Transverse colon (tissue), 4 donors: ENCODE data around the gene DIS3L2. TPM values are rescaled to one million over a fixed set of nuclear protein-coding genes. Genes with fewer than 3 reads are reported as not detected.
"Not testable (repeated sequence)": the region's sequence is repeated elsewhere in the genome, so short reads cannot be mapped to it uniquely, and the experiment has no call there.

ENCODE experiments used
- DNase-seq: peaks from one replicate; pipeline ENCODE4 v3.0.0-alpha.2; 2019
- H3K27ac ChIP-seq, 4 donors: fragments of 200-600 bp; sonication (generic); 2 replicates each; pipeline ENCODE4 v1.5.1; 2016 to 2018; ENCODE audit warnings: inconsistent platforms in 4 of 4
- H3K27me3 ChIP-seq: fragments of 200-600 bp; sonication (generic); 2 replicates; pipeline ENCODE4 v1.5.1; 2017; ENCODE audit warnings: inconsistent platforms
- H3K36me3 ChIP-seq, 4 donors: fragments of 200-600 bp; sonication (generic); 2 replicates each; pipeline ENCODE4 v1.5.1; 2017 to 2019; ENCODE audit warnings: inconsistent platforms in 4 of 4
- H3K4me1 ChIP-seq, 4 donors: fragments of 200-600 bp; sonication (generic); 2 replicates each; pipeline ENCODE4 v1.5.1; 2017 to 2020; ENCODE audit warnings: inconsistent platforms in 4 of 4
- H3K4me3 ChIP-seq, 4 donors: fragments of 200-600 bp; sonication (generic); 1 replicate in 1 of 4; 2 replicates in 3 of 4; pipeline versions ENCODE4 v1.5.1 to v1.6.1; 2017 to 2019; ENCODE audit warnings: inconsistent platforms in 4 of 4
- H3K9me3 ChIP-seq, 2 donors: fragments of 200-600 bp; sonication (generic); 2 replicates each; pipeline ENCODE4 v1.5.1; 2017 to 2019; ENCODE audit warnings: inconsistent platforms in 2 of 2
- CTCF ChIP-seq, 5 experiments: fragments of 200-600 bp in 3 of 5; fragments of 450-650 bp in 2 of 5; sonication (generic) in 3 of 5; IDR thresholded peaks; 1 replicate in 2 of 5; 2 replicates in 3 of 5; pipeline ENCODE4 v1.5.1; 2016 to 2017; ENCODE audit warnings: antibody characterized with exemption in 5 of 5, inconsistent platforms in 3 of 5, mild to moderate bottlenecking in 2 of 5, moderate library complexity in 1 of 5
- EP300 ChIP-seq: sonication (generic); formaldehyde crosslinking; IDR thresholded peaks from one replicate; pipeline ENCODE4 v1.6.1; 2017; ENCODE audit warnings: antibody characterized with exemption, low read depth
- POLR2A ChIP-seq: fragments of 450-650 bp; IDR thresholded peaks from one replicate; pipeline ENCODE4 v1.6.1; 2016; ENCODE audit warnings: antibody characterized with exemption, mild to moderate bottlenecking, moderate library complexity
- POLR2AphosphoS5 ChIP-seq, 3 donors: sonication (generic); formaldehyde crosslinking; IDR thresholded peaks; one replicate each; pipeline ENCODE4 v1.6.1; 2016; ENCODE audit warnings: antibody characterized with exemption in 3 of 3
- WGBS, 2 donors: methylation state at CpG; one replicate each; pipeline ENCODE4 v1.1.5; 2018; ENCODE audit warnings: low coverage in 1 of 2; 5-methylcytosine and 5-hydroxymethylcytosine counted together
- in situ Hi-C, 4 donors: fragments of 200-750 bp; cut with MboI; loops; one replicate each; pipeline versions ENCODE4 v1.15.0 to v1.15.1; 2017; ENCODE audit warnings: low sequenced_read_pairs in 3 of 4, low pct_ligation_motif_present in 1 of 4, low pct_unique_long_range_greater_than_20kb in 1 of 4
- intact Hi-C: fragments of 100-400 bp; cut with DNase I; formaldehyde crosslinking; loops from one replicate; pipeline ENCODE4 v1.15.1; 2023; ENCODE audit warnings: low total_unique reads
- total RNA-seq, 4 donors: library from RNA; depleted of rRNA; stranded (reverse); fragments of >200 nt; gene quantifications; one replicate each; pipeline ENCODE4 v1.1.0, GENCODE V29; 2016

DIS3L2 gene
- total RNA-seq, 4 donors from 2014 or later = 24.7 to 99.9 (median 51.2) TPM

- intact Hi-C loops (no loop called here), in situ Hi-C loops (no loop called here)
- DNase-seq = no peak
- WGBS, 2 donors = 57 to 63% methylated on average over 5 to 18 of the region's 18 CpGs
- TF ChIP-seq CTCF (IDR thresholded peaks at IDR 0.05) (no peak), POLR2AphosphoS5 (IDR thresholded peaks at IDR 0.05) (no peak), POLR2A (no peak), EP300 (no peak)
- no peaks in the 10 kb centered on the region for H3K9me3 ChIP-seq
- H3K36me3 ChIP-seq = no peaks in the 10 kb centered on the region
- H3K27me3 ChIP-seq = peaks cover 63% of the 10 kb centered on the region
- no peak overlapping the region for H3K4me3 ChIP-seq
- H3K27ac ChIP-seq = no peak overlapping the region
- peaks cover 0 to 5% (median 0%) of the 10 kb centered on the region in 4 donors for H3K4me1 ChIP-seq
Observed at GRCh38 chr2:232382331-232383225, 421.1 kb downstream of the DIS3L2 start.

GRCh38 chr2:232384466-232384865, 423.0 kb downstream of the DIS3L2 start:
- DNase-seq = no peak
- H3K9me3 ChIP-seq = no peaks in the 10 kb centered on the region
- 86% methylated on average over 1 of the region's 1 CpG; no CpG with 5 or more reads in 1 of the 2 donors for WGBS, 2 donors
- peaks cover 82% of the 10 kb centered on the region for H3K27me3 ChIP-seq
- H3K4me3 ChIP-seq = no peak overlapping the region
- in situ Hi-C loops = no loop called here
- H3K36me3 ChIP-seq = no peaks in the 10 kb centered on the region
- H3K4me1 ChIP-seq = peaks cover 0 to 5% (median 0%) of the 10 kb centered on the region in 4 donors
- H3K27ac ChIP-seq = no peak overlapping the region
- intact Hi-C loops = no loop called here
- TF ChIP-seq POLR2AphosphoS5 (IDR thresholded peaks at IDR 0.05) (no peak), EP300 (no peak), CTCF (IDR thresholded peaks at IDR 0.05) (no peak), POLR2A (no peak)

GRCh38 chr2:232385058-232385457, 423.5 kb downstream of the DIS3L2 start:
- in situ Hi-C loops, H3K9me3 ChIP-seq: not testable (repeated sequence)

GRCh38 chr2:232385660-232386489, 424.4 kb downstream of the DIS3L2 start:
- in situ Hi-C loops = no loop called here
- Histone ChIP-seq H3K36me3 (no peaks in the 10 kb centered on the region), H3K9me3 (no peaks in the 10 kb centered on the region), H3K27ac (no peak overlapping the region), H3K27me3 (peaks cover 96% of the 10 kb centered on the region), H3K4me3 (no peak overlapping the region), H3K4me1 (peaks cover 0 to 5% (median 0%) of the 10 kb centered on the region in 4 donors)
- 13 to 20% methylated on average over 6 to 24 of the region's 24 CpGs for WGBS, 2 donors
- TF ChIP-seq CTCF (IDR thresholded peaks at IDR 0.05) = no peak
- TF ChIP-seq POLR2A = no peak
- no peak for TF ChIP-seq POLR2AphosphoS5 (IDR thresholded peaks at IDR 0.05)
- no peak for TF ChIP-seq EP300
- intact Hi-C loops = no loop called here
- no peak for DNase-seq

More at GRCh38 chr2:232385058-232385457, 423.5 kb downstream of the DIS3L2 start:
- DNase-seq, H3K27ac ChIP-seq, H3K4me3 ChIP-seq, H3K4me1 ChIP-seq, H3K36me3 ChIP-seq, intact Hi-C loops: not testable (repeated sequence)
- H3K27me3 ChIP-seq = peaks cover 88% of the 10 kb centered on the region
